NOMO-1 (cell line): ENCODE results near the gene TIGD1.

Experiments
- DNase-seq, 2 experiments: peaks; one replicate each; lab custom pipeline; 2025; ENCODE audit not compliant: unreplicated experiment in 2 of 2; lab: John Stamatoyannopoulos, UW

The TIGD1 gene

GRCh38 chr2:232502911-232503808, 47.2 kb downstream of the TIGD1 start:
- no peak for DNase-seq

GRCh38 chr2:232502511-232502910, 47.8 kb downstream of the TIGD1 start:
- DNase-seq = no peak

- DNase-seq = no peak
These were observed 48.5 kb downstream of the TIGD1 start for GRCh38 chr2:232501794-232502390.

- DNase-seq = no peak
These were observed 49.0 kb downstream of the TIGD1 start for GRCh38 chr2:232501331-232501771.

- DNase-seq = no peak
These were observed 51.9 kb downstream of the TIGD1 start for GRCh38 chr2:232498452-232498851.
